Common myeloid progenitor, CD34-positive (primary cell): ENCODE data around the gene NXF1.
"Not testable (repeated sequence)": the region's sequence is repeated elsewhere in the genome, so short reads cannot be mapped to it uniquely, and the experiment has no call there.

Experiments
- CTCF ChIA-PET: fragments of 350-600 bp; sonication (Branson Sonifier 250); formaldehyde crosslinking; loops from one replicate; lab custom pipeline; 2021; ENCODE audit warnings: antibody characterized with exemption; lab: Charles Lee
- POLR2A ChIA-PET: fragments of 350-600 bp; sonication (Branson Sonifier 250); formaldehyde crosslinking; loops from one replicate; lab custom pipeline; 2021; ENCODE audit warnings: antibody characterized with exemption; lab: Charles Lee
- DNase-seq, 3 donors: peaks; one replicate each; pipeline versions ENCODE4 v3.0.0 to v3.0.0-alpha.2; 2013
- H3K27ac ChIP-seq, 2 experiments: 1 replicate in 1 of 2; 2 replicates in 1 of 2; pipeline ENCODE4 v1.7.0; 2013; ENCODE audit warnings: inconsistent platforms in 2 of 2, low read length in 2 of 2, mild to moderate bottlenecking in 2 of 2, low read depth in 1 of 2, moderate library complexity in 1 of 2; ENCODE audit not compliant: severe bottlenecking in 2 of 2, insufficient read depth in 1 of 2, poor library complexity in 1 of 2
- H3K27me3 ChIP-seq, 5 experiments: replicated peaks in 2 of 5; 1 replicate in 3 of 5; 2 replicates in 2 of 5; pipeline versions ENCODE4 v1.6.1 to v1.7.0; 2013; ENCODE audit warnings: low read length in 4 of 5, mild to moderate bottlenecking in 2 of 5, moderate library complexity in 2 of 5, inconsistent platforms in 1 of 5; ENCODE audit not compliant: insufficient read depth in 5 of 5, control insufficient read depth in 4 of 5
- H3K36me3 ChIP-seq, 4 experiments: 1 replicate in 2 of 4; 2 replicates in 2 of 4; pipeline versions ENCODE4 v1.6.1 to v1.7.0; 2013; ENCODE audit warnings: low read length in 3 of 4, control low read depth in 1 of 4, mild to moderate bottlenecking in 1 of 4; ENCODE audit not compliant: control insufficient read depth in 4 of 4, insufficient read depth in 4 of 4
- H3K4me1 ChIP-seq, 4 experiments: 1 replicate in 3 of 4; 2 replicates in 1 of 4; pipeline versions ENCODE4 v1.6.1 to v1.7.1; 2013; ENCODE audit warnings: low read length in 3 of 4, mild to moderate bottlenecking in 3 of 4, control low read depth in 1 of 4, inconsistent platforms in 1 of 4, moderate library complexity in 1 of 4; ENCODE audit not compliant: control insufficient read depth in 4 of 4, insufficient read depth in 4 of 4; ENCODE audit errors: control extremely low read depth in 1 of 4
- H3K4me3 ChIP-seq, 7 experiments: 1 replicate in 4 of 7; 2 replicates in 3 of 7; pipeline versions ENCODE4 v1.5.1 to v1.7.0; 2013; ENCODE audit warnings: mild to moderate bottlenecking in 7 of 7, low read length in 6 of 7, moderate library complexity in 6 of 7, inconsistent platforms in 2 of 7, low read depth in 2 of 7, control low read depth in 1 of 7; ENCODE audit not compliant: insufficient read depth in 4 of 7, control insufficient read depth in 1 of 7; ENCODE audit errors: extremely low read depth in 1 of 7
- H3K9me3 ChIP-seq, 5 experiments: 1 replicate in 4 of 5; 2 replicates in 1 of 5; pipeline versions ENCODE4 v1.6.1 to v1.7.1; 2013; ENCODE audit warnings: low read length in 4 of 5, mild to moderate bottlenecking in 2 of 5, inconsistent platforms in 1 of 5, low read depth in 1 of 5, moderate library complexity in 1 of 5; ENCODE audit not compliant: control insufficient read depth in 4 of 5, insufficient read depth in 2 of 5; ENCODE audit errors: control extremely low read depth in 1 of 5
- WGBS: methylation state at CpG from one replicate; pipeline ENCODE4 v1.1.5; 2013; ENCODE audit not compliant: insufficient coverage; 5-methylcytosine and 5-hydroxymethylcytosine counted together

Gene NXF1

GRCh38 chr11:62850911-62851806 is 45.9 kb upstream of the NXF1 start:
- Histone ChIP-seq H3K36me3 (peaks cover 12 to 37% (median 23%) of the 10 kb centered on the region in 4 experiments), H3K9me3 (no peaks in the 10 kb centered on the region), H3K27ac (no peak overlapping the region), H3K4me1 (peaks cover 17 to 32% (median 25%) of the 10 kb centered on the region in 4 experiments), H3K4me3 (no peak overlapping the region), H3K27me3 (no peaks in the 10 kb centered on the region)
- DNase-seq, result no peak
- 98% methylated on average over 8 of the region's 15 CpGs for WGBS
- CTCF ChIA-PET, result interaction anchor here (1.0 to 2.2 kb wide), 6 partner anchors 8 to 125 kb away, joined by 3 to 9 read pairs (median 3); no protein-coding TSS in a partner anchor
- POLR2A ChIA-PET, result interaction anchor here (0.8 to 9.1 kb wide), 2 partner anchors 10 to 11 kb away, joined by 6 to 121 read pairs; partner anchors contain the start of gene WDR74

DNA sequence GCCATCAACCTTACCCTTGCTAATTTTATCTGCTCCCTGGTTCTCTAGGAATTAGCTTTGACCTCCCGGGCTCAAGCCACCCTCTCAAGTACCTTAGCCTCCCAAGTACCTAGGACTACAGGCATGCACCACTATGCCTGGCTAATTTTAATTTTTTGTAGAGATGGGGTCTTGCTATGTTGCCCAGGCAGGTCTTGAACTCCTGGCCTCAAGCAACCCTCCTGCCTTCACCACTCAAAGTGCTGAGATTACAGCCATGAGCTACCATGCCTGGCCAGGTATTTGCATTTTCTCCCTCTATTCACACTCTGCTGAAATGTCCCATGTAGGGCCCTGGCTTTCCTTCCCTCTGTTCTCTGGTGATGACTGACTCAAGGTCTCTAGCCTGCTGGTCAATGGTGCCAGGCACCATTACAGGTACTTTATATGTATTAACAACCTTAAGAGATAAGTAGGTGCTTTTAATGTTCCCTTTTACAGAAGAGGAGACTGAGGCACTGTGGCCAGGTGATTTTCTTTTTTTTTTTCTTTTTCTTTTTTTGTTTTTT is 42.6 kb upstream of the NXF1 start:
- ChIA-PET POLR2A (no interaction called here), CTCF (no interaction called here)

GRCh38 chr11:62846177-62846576 is 40.9 kb upstream of the NXF1 start:
- no peaks in the 10 kb centered on the region for H3K36me3 ChIP-seq
- CTCF ChIA-PET, result no interaction called here
- WGBS, result 96% methylated on average over 2 of the region's 3 CpGs
- POLR2A ChIA-PET, result interaction anchor here (0.9 kb wide), 1 partner anchor 8 kb away, joined by 3 read pairs; no protein-coding TSS in a partner anchor
- H3K27ac ChIP-seq, result no peak overlapping the region
- DNase-seq, result no peak
- H3K27me3 ChIP-seq, result no peaks in the 10 kb centered on the region
- no peaks in the 10 kb centered on the region for H3K9me3 ChIP-seq
- peaks cover 0 to 12% (median 10%) of the 10 kb centered on the region in 4 experiments for H3K4me1 ChIP-seq
- no peak overlapping the region for H3K4me3 ChIP-seq

More for the DNA sequence above, 42.6 kb upstream of the NXF1 start:
- Histone ChIP-seq H3K27ac (no peak overlapping the region), H3K9me3 (no peaks in the 10 kb centered on the region), H3K4me3 (no peak overlapping the region), H3K36me3 (peaks cover 6 to 14% (median 10%) of the 10 kb centered on the region in 4 experiments), H3K4me1 (peaks cover 0 to 9% (median 2%) of the 10 kb centered on the region in 4 experiments), H3K27me3 (no peaks in the 10 kb centered on the region)
- no peak for DNase-seq
- WGBS, result no CpG with 5 or more reads among the region's 1 CpG

DNA sequence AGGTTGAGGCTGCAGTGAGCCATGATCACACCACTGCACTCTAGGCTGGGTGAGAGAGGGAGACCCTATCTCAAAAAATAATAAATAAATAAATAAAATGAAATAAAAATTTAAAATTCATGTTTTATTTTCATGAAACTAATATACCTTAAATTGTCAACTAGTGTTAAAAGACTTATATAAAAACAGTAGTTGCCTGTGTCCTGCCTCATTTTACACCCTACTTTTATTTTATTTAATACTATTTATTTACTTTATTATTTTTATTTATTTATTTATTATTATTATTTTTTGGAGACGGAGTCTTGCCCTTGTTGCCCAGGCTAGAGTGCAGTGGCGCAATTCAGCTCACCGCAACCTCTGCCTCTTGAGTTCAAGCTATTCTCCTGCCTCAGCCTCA is 38.9 kb upstream of the NXF1 start:
- no peaks in the 10 kb centered on the region for H3K27me3 ChIP-seq
- H3K27ac ChIP-seq, result no peak overlapping the region
- no peaks in the 10 kb centered on the region for H3K36me3 ChIP-seq
- DNase-seq, result no peak
- no peaks in the 10 kb centered on the region for H3K9me3 ChIP-seq
- ChIA-PET CTCF (interaction anchor here (0.9 kb wide), 1 partner anchor 14 kb away, joined by 3 read pairs; no protein-coding TSS in a partner anchor), POLR2A (interaction anchor here (1.2 kb wide), 1 partner anchor 11 kb away, joined by 5 read pairs; no protein-coding TSS in a partner anchor)
- no peak overlapping the region for H3K4me3 ChIP-seq
- H3K4me1 ChIP-seq, result peaks cover 4 to 22% (median 15%) of the 10 kb centered on the region in 4 experiments
- WGBS, result 100% methylated on average over 3 of the region's 3 CpGs

DNA sequence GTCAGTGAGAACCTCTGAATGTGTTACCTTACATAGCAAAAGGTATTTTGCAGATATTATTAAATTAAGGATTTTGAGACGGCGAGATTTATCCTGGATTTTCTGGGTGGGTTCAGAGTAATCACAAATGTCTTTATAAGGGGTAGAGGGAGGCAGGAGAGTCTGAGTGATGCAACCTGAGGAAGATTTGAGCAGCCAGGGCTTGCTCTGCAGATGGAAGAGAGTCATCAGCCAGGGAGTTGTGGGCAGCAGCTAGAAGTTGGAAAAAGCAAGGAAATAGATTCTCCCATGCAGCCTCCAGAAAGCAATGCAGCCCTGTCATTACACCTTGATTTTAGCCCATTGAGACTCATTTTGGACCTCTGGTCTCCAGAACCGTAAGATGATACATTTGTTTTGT is 38.2 kb upstream of the NXF1 start:
- H3K27me3 ChIP-seq, result no peaks in the 10 kb centered on the region
- 95% methylated on average over 3 of the region's 3 CpGs for WGBS

GRCh38 chr11:62842891-62843290 is 37.7 kb upstream of the NXF1 start:
- Histone ChIP-seq H3K4me3 (peak overlapping the region in 5 of 7 experiments; percentile 61 to 99 (median 93)), H3K27ac (peak overlapping the region in 1 of 2 experiments; percentile 99), H3K4me1 (peaks cover 8 to 33% (median 25%) of the 10 kb centered on the region in 4 experiments)
- ChIA-PET CTCF (interaction anchor here (0.8 to 1.3 kb wide), 4 partner anchors 8 to 95 kb away, joined by 3 to 5 read pairs (median 3); no protein-coding TSS in a partner anchor), POLR2A (interaction anchor here (4.9 kb wide), 1 partner anchor 11 kb away, joined by 121 read pairs; no protein-coding TSS in a partner anchor)
- H3K36me3 ChIP-seq, H3K9me3 ChIP-seq, DNase-seq, H3K27me3 ChIP-seq: not testable (repeated sequence)
- 94% methylated on average over 6 of the region's 9 CpGs for WGBS

More for the DNA sequence above, 38.2 kb upstream of the NXF1 start:
- Histone ChIP-seq H3K9me3 (no peaks in the 10 kb centered on the region), H3K27ac (no peak overlapping the region), H3K36me3 (no peaks in the 10 kb centered on the region), H3K4me3 (no peak overlapping the region), H3K4me1 (peaks cover 8 to 27% (median 21%) of the 10 kb centered on the region in 4 experiments)
- no peak for DNase-seq
- ChIA-PET POLR2A (interaction anchor here (4.9 kb wide), 1 partner anchor 11 kb away, joined by 121 read pairs; no protein-coding TSS in a partner anchor), CTCF (interaction anchor here (1.2 to 1.3 kb wide), 2 partner anchors 7 to 18 kb away, joined by 3 read pairs; no protein-coding TSS in a partner anchor)
